ENCODE results near the gene WNK2.

WNK2 gene

DNA sequence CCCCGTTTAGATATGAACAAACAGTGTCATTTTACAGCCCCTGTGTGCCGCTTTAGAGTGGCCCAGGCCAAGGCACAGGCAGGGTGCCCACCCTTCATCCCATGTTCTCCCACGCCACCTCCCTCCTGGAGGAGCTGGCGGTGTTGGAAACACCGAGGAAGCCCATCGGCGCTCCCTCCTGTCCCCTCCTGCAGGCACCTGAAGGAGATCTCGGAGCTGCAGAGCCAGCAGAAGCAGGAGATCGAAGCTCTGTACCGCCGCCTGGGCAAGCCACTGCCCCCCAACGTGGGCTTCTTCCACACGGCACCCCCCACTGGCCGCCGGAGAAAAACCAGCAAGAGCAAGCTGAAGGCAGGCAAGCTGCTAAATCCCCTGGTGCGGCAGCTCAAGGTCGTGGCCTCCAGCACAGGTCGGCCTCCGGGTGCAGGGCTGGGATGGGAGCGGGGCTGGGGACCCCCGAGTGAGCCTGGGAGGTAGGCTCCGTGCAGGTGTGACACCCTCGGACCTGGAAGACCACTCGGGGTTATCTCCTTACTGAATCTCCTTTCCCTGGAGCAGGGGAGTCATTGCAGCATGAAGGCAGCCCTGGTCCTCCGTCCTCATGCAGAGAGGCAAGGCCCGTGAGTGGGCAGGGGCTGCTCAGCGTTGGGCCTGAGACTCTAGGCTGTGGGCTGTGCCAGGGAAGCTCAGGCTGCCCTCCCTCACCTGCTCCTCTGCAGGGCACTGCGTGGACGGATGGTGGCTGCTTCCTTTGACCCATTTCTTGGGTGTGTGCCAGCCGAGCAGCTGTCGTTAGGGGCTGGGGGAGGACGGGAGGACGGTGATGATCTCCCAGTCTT lies 113.9 kb downstream of the WNK2 start:
- DNase-seq: peak; percentile 48

DNA sequence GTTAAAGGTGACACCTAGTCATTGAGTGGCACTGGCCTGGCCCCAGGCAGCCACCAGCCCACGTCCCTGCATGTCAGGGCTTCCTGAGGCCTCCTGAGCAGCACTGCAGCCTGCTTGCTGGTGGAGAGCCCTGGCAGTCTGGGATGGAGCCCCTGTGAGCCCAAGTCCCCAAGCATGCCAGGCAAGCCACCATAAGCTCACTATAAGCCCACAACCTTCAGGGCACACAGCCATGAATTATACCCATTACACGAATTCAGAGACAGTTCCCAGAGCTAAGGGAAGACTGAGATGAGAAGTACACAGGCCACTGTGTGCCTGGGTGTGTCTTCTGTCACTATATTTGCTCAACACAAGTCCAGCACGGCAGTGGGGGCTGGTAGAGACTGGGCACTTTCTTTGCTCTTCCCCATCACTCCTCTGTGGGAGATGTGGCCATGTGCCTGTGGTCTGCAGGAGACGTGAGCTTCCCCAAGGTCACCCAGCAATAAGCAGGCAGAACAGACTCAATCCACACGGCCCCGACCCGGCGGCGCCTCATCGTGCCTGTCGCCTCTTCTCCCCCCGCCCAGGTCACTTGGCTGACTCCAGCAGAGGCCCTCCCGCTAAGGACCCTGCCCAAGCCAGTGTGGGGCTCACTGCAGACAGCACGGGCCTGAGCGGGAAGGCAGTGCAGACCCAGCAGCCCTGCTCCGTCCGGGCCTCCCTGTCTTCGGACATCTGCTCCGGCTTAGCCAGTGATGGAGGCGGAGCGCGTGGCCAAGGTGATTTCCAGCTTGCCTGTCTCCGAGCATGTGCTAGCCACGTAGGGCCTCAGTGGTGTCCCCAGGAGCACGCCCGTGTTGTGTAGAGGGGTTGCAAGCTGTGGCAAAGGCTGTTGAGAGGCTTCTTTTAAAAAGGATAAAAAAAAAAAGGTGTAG lies 114.8 kb downstream of the WNK2 start:
- no peak for DNase-seq

DNA sequence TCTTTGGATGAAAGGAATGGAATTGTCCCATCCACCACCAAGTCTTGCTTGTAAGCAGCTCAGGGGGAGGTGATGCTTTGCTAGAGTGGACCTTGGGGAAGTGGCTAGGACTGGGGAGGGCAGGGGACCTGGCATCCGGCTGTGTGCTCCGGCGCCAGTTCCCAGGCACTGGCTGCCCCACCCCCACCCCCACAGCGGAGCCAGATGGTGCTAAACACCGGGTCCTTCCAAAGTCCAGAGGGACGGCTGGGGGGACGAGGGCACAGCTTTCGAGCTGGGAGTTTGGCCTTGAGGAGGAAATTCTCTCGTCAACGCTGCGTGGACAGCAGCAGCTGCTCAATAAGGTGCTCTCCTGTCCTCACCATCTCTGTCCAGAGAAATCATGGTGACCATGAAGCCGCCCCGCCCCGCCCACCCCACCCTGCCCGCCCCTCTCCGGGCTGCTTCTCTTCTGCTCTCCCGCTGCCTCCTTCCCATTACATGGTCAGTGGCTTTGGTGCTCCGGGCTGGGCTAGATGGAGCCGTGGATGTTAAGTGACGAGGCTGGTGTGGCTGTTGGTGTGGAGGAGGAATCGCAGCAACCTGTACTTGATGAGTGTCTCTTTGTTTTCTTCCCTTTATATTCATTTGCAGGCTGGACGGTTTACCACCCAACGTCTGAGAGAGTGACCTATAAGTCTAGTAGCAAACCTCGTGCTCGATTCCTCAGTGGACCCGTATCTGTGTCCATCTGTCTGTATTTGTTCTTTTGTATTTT lies 115.7 kb downstream of the WNK2 start:
- DNase-seq: no peak

DNA sequence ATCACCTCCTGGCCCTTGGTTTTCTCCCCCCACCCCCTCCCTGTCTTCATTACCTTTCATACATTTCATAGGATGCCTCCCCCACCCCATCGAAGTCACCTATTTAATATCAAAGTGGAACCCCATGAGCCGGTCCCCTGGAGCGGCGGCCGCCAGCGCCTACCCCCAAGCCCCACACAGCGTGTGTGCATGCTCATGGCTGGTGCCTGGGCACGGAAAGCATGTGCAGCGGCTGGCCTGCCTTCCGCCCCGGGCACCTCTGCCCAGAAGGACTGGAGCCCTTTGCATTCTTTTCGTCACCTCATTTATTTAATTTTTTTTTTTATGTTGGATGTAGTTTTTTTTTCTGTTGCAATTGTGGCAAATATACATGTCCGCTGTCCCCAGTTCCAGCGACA lies 116.2 kb downstream of the WNK2 start:
- no peak for DNase-seq

DNA sequence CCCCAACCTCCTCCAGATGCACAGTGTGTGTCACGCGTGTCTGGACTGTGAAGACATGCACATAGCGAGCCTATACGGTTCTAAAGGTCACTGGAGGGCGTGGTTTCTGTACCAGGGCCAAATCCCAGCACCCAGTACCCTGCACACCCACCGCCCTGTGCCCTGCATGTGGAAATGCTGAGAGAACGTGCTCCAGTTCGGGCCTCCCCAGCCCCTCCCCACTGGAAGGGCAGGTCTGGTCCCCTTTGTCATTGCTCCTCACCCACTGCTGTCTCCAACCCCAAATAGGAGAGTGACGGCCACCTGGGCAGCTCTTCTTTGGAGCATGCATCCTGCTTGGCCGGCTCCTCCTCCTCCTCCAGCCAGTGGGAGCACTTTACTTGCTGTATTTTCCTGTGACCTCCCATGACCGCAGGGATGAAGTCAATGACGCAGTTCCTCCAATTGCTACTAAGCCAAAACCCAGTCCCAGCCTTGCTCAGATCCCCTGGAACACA lies 116.7 kb downstream of the WNK2 start:
- DNase-seq: no peak

DNA sequence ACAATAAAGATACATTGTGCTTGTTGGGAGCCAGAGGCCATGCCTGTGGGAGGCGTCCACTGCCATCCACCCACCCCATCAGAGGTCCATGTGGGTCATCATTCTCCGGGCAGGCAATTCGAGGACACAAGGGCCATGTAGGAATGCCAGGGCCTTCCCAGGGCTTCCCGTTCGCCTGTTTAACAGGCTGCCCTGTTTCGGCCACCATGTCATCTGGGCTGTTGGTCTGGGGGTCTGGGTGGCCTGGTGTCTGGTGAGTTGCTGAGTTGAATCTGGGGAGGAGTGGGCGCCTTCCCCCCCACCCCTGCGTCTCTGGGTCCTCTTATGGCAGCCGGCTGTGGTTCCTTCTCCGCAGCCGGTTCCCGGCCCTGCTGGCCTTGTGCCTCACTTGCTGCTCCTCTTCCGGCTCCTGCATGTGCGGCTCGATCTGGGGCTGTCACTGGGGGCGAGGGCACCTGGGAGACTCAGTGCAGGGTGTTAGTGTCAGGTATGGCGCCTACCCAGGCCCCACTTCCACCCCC lies 117.4 kb downstream of the WNK2 start:
- no peak for DNase-seq

DNA sequence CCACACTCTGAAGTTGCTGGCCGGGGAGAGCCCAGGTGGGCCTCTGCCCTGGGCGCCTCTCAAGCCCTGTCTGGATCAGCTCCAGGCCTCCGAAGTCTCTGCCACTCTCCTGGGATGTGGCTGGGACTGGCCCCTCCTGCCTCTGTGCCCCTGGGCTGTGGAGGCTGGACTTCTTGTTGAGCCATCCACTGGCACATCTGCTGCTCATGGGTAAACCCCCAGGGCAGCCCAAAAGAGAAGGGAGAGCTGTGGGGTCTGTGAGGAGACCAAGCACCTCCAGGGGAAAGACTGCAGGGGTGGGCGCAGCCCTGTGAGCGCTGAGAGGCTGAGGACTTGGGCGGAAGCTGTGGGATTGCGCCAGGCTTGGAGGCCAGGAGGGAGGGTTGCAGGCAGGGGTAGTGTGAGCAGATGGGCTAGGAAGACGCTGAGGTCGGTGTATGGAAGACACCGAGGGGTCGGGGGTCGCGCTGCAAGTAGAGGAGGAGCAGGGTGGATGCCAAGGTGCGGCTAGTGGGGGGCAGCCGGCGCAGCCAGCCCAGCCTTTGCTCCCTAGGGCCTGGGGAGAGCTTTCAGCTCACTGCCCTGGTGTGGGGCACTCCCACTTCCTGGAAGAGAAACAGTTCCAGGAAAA lies 118.1 kb downstream of the WNK2 start:
- DNase-seq: no peak

DNA sequence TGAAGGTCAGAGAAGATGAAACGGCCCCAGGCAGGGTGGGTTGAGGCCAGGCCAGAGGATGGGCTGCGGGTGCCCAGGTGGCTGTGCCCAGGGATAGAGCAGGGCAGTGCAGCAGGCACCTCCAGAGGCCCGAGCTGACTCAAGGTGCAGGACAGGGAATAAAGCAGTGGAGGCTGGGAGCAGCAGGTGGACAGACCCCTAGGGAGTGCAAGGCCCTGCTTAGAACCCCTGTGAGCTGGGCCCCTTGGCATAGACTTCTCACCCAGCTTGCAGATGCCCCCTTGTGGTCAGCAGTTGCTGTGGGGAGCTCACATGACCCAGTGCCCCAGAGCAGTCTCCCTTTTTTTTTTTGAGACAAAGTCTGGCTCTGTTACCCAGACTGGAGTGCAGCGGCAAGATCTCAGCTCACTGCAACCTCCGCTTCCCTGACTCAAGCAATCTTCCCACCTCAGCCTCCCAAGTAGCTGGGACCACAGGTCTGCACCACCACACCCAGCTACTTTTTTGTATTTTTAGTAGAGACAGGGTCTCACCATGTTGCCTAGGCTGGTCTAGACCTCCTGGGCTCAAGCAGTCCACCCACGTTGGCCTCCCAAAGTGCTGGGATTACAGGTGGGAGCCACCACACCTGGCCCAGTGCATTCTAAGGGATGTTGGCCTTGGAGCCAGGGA lies 118.8 kb downstream of the WNK2 start:
- peak; percentile 25 for DNase-seq

DNA sequence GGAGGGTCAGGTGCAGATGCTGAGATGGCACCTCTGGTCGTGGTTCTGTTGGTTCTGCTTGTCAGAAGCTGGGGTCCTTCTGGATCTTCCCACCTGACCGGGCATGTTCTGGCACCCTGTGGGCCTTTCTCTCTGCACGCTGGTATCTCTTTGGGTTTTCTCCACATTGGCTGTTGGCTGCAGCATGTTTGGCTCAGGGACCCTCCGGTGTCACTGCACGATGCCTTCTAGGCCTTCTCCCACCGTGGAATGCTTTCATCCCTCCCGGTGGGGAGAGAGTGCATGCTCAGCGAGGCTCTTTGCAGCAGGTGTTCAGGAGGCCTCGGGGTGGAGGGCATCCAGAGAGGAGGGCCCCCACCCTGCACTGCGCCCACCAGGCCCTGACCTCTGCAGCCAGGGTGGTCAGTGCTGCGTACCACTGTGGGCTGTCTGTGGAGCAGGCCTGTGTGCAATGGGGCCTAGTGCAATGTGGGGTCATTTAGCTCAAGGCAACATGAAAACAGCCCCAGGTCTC lies 119.4 kb downstream of the WNK2 start:
- no peak for DNase-seq

DNA sequence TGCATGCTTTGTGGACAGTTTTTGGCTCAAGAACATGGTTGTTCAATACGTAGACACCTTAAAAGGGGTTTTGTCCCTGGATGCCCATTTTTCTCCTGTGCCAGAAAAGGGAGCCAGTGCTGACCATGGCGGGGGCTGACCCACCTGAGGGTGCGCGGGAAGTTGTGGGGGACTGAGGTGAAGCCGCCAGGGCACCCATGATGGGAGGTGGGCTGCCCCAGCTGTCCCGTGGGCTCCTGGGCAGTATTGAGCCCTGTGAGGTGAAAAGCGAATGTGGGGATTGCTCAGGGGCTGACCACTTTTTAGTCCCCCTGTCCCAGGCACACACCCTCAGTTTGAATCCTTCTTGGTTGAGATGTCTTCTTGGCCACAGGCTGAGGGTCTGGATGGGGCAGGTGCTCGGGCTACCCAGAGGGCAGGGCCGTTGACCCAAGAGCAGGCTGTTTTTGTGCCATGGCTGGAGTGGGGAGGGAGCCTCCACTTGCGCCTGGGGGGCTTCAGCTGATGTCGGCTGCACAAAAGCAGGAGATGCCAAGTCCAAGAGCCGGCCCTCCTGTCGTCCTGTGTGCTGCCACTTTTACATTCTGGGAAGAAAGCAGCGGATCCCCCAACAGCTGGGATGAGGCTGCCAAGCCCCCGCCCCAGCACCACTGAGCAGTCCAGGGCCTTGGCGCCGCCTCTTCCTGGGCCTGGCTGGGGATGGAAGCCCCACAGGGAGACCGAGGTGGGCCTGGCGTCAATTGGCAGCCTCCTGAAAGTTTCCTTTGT lies 120.1 kb downstream of the WNK2 start:
- DNase-seq: no peak

DNA sequence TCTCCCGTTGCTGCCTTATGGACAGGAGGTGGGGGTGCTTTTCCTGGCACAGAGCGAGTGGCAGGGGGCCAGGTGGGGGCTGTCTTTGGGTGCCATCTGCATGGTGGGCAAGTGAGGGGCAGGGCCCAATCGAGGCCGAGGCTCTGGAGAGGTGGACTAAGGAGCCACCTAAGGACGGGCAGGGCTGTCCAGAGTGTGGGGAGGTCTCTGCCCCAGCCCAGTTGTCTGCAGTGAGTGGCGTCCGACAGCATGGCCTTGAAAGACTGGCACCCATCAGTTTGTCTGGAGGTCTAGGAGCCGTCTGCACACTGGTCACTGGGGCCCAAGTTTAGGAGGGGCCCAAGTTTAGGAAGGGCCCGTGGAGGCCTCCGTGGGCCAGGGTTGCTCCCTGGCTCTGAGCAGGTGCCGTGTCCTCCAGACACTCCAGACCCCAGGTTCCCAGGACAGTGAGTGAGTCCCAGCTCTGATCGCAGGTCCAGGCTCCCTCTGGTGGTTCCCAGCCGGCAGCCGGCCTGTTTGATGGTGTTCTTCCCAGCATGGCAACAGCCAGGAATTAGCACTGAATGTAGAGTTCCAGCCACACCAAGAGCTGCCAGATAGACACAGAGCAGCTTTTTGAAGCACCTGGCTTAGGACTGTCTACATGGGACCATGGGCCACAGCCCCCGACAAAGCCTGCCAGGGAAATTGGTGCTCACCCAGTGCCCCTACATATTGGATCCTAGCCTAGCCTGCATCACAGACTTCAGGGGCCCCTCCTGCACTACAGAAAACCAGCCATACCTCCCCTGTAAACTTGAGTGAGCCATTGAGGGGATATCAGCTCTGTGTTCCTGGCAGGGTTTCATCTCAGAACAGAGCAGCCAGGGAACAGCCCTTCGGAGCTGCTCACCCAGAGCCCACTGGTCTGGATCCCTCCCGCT lies 120.9 kb downstream of the WNK2 start:
- peak; percentile 16 for DNase-seq

DNA sequence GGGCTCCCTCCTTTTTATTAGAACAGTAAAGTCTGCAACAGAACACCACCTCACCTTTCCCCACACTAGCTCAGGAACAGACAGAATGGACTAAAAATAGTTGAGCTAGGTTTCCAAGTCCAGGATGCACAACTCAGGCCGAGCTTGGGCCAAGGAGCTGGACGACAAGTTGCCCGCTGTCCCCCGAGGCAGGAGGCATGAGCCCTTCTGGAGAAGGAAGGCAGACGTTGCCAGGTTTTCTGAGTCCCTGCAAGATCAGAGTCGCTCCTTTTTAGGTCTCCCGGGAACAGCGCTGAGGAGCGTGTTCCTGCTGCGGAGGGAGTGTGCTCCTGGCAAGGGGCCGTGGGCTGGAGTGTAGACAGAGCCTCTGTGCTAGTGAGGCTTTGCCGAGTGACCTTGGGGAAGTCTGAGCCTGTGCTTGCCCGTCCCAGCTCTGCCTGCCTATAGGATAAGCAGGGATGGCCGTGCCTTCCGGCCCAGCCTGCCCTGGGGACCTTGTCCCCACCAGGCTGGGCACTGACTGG lies 121.6 kb downstream of the WNK2 start:
- DNase-seq: peak; percentile 86

DNA sequence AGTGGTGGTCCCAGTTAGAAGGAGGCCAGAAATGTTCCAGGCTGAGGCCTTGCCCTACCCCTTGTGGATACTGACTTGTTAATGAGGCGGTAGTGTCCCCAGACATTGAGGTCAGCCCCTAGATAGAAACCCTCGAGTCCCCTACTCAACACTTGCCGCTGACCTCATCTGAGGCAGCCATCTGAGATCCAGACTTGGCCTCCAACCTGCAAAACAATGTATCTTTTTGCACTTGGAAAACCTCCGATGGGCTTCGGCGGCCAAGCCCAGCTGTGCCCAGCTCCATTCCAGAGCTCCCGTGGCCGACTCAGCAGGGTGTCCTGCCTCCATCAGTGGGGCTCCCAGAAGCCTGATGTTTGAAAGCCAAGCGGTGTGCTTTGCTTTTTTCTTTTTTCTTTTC lies 122.1 kb downstream of the WNK2 start:
- no peak for DNase-seq

DNA sequence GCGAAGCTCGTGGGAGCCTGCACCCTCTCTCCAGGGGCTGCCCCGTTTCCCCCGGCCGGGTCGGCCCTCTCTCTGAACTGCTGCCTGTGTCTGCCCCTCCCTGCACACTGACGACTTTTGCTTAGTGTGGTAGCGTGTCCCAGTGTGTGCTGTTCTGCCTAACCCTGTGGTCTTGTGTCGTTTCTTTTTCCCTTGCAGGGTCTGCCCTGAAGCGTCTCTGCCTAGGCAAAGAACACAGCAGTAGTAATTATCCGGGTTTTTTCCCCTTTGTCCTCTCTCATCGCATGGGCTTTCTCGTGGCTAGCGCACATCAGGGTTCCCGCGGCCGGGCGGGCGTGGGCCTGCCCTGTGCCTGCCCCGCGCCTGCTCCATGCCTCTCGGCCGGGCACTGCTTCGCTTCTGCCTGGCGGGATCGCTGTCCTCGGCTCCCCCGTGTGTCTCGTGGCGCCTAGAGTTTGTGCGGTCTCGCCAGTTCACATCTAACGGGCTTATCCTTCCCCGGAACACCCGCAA lies 122.7 kb downstream of the WNK2 start:
- DNase-seq: no peak

DNA sequence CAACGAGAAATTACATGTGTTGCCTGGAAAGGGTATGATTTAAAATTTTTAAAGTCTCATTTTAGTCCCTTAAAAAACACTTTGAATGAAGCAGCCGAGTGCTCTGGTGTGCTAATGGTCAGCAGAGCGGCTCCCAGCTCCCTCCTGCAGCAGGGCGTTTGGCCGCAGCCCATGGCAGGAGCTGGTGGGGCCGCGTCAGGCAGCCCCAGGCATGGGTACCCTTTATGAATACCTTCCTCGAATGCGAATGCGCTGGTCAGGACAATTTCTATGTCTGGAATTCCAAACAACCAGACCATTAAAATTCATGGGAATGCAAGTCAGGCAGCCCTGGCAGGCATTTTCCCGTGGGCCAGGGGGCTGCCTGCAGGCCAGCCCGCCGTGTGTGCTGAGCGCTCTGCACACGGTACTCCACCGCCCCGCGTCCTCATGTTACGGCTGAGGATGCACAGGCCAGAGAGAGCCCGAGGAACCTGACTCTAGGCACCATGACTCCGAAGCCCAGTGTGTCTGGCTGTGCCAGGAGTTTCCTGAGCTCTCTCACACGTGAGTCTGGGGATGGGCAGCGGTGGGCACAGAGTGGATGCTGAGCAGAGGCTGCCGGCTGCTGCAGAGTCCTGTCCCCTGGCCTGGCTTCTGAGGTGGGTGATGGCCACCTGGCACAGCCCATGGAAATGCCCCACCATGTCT lies 123.7 kb downstream of the WNK2 start:
- DNase-seq: no peak

DNA sequence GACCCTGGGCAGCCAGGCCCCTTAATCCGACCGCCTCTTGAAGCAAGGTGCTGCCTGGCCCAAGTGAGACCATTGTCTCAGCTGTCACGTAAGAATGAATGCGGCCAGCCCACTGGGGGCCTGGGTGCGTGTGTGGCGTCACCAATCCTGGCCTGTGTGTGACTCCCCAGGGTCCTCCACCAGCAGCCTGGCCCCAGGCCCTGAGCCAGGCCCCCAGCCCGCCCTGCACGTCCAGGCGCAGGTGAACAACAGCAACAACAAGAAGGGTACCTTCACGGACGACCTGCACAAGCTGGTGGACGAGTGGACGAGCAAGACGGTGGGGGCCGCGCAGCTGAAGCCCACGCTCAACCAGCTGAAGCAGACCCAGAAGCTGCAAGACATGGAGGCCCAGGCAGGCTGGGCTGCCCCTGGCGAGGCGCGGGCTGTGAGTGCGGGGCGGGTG lies 124.2 kb downstream of the WNK2 start:
- no peak for DNase-seq

DNA sequence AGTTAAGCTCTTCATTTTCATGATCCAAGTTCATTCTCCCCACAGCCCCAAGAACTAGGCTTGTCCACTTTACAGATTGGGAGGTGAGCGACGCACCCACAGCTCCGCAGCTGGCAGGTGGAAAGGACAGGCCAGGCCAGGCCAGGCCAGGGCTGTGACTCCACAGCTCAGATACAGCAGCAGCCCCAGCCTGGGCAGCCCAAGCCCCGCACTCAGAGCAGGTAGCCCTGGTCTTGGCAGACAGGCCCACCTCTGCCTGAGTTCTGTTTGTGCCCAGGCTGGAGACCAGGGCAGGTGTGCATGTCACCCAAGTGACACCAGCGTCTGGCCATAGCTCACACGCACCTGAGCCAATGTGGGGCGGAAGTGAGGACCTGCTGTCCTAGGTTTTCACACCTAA lies 124.7 kb downstream of the WNK2 start:
- no peak for DNase-seq

DNA sequence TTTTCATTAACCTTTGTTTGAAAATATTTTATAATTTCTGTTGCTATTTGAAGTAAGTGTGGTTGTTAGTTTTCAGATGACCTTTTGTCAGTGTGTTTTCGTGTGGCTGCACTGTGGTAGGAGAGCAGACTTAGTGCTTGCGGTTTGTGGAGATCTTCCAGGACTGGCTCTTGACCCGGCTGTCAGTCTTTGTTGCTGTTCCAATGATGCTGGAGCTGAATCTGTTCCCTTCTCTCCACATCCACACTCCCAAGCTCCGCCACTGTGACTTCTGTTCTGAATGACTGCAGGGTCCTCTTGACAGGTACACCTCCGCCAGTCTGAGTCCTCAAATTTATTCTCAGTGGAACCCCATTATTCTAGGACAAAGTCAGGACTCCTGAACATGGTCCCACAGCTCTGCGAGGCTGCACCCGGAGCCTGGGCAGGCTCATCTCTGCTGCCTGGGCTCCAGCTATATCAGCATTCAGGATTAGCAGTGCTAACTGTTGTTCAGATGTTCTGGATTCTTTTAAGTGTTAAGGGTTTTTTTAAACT lies 126.0 kb downstream of the WNK2 start:
- no peak for DNase-seq

Data from NCI-H1105 treated with DMSO at 0.1 percent for 48 hours (cell line).